ENCODE data around the gene INO80.

Gene INO80

GRCh38 chr15:40941528-40942336 lies 174.3 kb downstream of the INO80 start:
- DNase-seq: peak; percentile 86

DNA sequence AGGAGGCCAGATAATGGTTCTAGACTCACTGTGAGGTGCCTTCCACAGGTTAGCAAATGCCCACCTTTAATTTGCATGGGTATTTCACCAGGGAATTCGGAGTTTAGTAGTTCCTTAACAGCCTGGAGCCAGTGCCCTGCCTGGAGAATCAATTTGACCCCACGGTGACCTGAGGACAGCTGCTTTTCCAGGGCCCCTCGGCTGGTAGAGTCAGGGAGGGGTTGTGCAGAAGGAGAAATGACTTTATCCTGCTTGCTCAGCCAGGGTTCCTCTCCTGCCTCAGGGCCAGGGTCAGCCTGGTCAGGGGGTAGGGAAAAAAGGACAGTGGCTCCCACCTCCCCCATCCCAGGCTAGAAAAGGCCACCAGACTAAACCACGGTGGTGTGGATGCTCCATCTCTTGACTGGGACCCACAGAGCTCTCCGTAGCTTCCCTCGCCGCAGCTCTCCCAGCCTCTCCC lies 175.0 kb downstream of the INO80 start:
- DNase-seq: no peak

DNA sequence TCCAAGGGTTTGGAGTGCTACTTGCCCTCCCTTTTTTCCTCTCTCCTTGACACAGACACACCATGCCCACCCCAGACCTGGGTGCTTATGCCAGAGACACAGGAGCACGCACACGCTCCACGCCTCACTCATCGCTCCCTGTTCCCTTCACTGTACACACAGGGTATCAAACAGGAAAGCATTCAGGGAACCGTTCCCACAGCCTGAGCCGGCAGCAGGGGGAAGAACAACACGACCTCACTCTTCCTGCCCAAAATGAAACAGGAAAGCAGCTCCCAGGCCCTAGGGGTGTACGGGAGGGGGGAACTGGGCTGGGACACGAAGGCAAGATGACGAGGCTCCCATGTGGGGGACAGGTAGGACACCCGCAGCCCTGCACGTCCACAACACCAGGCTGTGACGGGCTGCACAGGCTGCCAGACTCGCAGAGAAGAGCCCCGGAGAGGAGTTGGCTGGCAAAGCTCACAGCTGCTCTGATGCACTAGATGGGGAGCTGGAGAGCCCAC lies 175.7 kb downstream of the INO80 start:
- no peak for DNase-seq

DNA sequence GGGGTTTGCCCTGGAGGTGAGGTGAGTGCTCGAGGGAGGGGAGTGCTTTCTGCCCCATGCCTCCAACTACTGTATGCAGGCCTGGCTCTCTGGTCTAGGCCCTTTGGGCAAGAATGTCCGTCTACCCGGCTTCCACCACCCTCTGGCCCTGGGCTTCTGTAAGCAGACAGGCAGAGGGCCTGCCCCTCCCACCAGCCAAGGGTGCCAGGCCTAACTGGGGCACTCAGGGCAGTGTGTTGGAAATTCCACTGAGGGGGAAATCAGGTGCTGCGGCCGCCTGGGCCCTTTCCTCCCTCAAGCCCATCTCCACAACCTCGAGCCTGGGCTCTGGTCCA lies 177.6 kb downstream of the INO80 start:
- DNase-seq: no peak

DNA sequence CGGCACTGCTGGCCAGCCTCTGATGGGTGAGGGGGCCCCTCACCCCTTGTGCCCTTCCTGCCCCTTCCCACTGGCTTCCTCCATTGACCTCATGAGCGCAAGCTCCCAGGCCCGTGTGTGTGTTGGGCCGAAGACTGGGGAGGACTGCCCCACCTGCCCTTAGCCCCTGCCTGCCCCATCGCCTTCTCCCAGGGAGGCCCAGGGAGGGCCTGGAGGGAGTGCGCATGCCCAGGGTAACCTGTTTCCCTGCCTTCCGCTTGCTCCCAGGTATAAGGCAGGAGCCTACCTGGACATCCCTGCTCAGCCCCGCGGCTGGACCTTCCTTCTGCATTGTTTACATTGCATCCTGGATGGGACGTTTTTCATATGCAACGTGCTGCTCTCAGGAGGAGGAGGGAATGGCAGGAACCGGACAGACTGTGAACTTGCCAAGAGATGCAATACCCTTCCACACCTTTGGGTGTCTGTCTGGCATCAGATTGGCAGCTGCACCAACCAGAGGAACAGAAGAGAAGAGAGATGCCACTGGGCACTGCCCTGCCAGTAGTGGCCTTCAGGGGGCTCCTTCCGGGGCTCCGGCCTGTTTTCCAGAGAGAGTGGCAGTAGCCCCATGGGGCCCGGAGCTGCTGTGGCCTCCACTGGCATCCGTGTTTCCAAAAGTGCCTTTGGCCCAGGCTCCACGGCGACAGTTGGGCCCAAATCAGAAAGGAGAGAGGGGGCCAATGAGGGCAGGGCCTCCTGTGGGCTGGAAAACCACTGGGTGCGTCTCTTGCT lies 178.1 kb downstream of the INO80 start:
- no peak for DNase-seq

GRCh38 chr15:40936709-40937666 lies 179.1 kb downstream of the INO80 start:
- no peak for DNase-seq

- no peak for DNase-seq
Observed at GRCh38 chr15:40936234-40936708, 179.8 kb downstream of the INO80 start.

- DNase-seq: no peak
Observed at GRCh38 chr15:40934457-40934856, 181.6 kb downstream of the INO80 start.

DNA sequence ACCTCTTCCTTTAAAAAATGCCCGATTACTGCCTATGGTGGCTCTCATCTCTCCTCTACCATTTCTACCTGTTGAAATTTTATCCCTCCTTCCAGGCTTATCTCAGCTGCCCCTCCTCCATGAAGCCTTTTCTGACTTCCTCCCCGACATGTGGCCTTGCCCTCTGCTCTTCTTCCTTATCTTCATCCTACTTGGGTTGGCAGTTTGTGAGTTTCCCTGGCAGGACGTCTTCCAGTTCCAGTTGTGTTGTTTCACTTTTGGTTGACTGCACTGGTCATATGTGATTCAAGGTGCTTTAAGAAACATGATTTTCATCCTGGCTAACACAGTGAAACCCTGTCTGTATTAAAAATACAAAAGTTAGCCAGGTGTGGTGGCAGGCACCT lies 182.6 kb downstream of the INO80 start:
- DNase-seq: no peak

- DNase-seq: no peak
Observed at GRCh38 chr15:40932649-40933516, 183.2 kb downstream of the INO80 start.

DNA sequence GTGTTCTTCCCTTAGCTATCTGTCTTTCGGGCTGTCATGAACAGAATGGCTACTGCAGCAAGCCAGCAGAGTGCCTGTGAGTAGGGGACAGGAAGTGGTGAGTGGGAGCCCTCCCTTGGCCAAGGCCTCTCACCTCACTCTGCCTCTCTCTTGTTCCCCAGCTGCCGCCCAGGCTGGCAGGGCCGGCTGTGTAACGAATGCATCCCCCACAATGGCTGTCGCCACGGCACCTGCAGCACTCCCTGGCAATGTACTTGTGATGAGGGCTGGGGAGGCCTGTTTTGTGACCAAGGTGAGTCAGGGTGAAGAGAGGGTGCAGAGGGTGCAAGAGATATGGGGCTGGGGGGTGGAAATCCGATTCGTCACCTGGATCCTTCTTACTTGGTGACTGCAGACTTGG lies 183.9 kb downstream of the INO80 start:
- no peak for DNase-seq

DNA sequence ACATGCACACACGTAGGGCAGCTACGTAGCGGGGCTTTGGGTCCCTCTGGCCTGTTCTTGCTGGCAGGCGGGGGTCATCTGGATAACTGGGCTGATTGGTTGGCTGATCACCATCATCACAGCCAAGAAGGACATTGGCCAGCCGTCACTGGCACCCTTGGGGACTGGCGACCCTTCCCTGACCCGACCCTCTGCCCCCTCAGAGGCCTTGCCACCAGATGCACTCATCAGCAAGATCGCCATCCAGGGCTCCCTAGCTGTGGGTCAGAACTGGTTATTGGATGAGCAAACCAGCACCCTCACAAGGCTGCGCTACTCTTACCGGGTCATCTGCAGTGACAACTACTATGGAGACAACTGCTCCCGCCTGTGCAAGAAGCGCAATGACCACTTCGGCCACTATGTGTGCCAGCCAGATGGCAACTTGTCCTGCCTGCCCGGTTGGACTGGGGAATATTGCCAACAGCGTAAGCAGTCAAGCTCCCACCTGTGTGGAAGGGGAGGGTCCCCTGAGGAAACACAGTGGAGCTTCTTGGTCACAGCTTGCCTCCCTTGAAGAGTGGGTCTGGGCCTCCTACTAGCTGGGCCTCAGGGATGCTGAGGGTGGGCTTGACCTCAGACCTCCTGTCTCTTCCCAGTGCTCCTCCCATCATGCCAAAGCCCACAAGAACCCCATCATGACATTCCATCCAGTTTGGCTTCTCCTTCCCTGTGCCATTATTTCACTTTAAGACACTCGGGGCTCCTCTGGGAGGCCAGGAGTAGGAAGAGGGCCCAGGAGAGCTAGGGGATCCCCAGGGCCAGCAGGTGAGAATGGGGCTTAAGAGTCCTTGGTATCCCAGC lies 184.6 kb downstream of the INO80 start:
- DNase-seq: no peak

- peak; percentile 83 for DNase-seq
Observed at GRCh38 chr15:40930430-40931299, 185.4 kb downstream of the INO80 start.

DNA sequence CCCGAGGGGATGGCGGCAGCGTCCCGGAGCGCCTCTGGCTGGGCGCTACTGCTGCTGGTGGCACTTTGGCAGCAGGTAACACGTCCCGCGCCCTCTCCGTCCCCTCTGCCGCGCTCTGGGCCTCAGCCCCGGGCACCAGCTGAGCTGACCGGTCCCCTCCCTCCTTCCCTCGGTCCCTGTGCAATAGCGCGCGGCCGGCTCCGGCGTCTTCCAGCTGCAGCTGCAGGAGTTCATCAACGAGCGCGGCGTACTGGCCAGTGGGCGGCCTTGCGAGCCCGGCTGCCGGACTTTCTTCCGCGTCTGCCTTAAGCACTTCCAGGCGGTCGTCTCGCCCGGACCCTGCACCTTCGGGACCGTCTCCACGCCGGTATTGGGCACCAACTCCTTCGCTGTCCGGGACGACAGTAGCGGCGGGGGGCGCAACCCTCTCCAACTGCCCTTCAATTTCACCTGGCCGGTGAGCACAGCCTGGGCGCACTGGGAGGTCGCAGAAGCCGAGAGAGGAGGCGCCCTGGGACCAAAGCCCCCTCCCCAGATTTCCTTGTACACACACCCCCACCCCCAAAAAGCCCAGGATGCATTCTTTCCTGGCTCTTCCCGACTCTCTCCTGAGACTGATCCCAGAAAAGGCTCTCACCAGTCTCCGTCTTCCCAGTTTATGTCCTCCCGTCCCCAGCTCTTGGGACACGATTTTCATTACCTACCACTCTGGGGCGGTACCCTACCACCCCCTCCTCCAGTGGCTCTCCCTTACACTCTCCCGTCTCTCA lies 186.2 kb downstream of the INO80 start:
- no peak for DNase-seq

Data from activated CD8-positive, alpha-beta memory T cell treated with anti-CD3 and anti-CD28 coated beads, Interleukin-2, amount 50 U/mL, for 48 hours (primary cell).